ENCODE data around the gene C1orf21.

The C1orf21 gene

DNA sequence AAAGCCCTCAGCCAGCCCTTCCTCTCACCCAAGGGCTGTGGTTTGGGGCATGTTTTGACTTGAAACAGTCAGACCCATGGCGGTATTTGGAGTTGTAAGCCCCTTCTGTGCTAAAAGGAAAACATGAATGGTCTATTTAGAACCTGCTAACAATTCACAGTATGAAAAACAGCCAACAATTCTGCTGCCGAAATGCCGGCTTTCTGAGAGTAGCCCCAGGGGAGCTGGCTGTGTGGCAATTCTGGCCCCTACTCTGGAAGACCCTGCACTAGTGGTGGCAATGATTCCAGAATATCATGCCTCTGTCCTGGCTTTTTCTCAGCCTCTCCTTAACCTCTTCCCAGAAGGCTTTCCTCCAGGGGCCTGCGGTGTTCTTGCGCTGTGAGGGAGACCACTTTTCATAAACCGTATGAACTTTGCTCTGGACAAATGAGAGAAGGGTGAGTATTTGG lies 249.2 kb downstream of the C1orf21 start:
- DNase-seq = no peak

DNA sequence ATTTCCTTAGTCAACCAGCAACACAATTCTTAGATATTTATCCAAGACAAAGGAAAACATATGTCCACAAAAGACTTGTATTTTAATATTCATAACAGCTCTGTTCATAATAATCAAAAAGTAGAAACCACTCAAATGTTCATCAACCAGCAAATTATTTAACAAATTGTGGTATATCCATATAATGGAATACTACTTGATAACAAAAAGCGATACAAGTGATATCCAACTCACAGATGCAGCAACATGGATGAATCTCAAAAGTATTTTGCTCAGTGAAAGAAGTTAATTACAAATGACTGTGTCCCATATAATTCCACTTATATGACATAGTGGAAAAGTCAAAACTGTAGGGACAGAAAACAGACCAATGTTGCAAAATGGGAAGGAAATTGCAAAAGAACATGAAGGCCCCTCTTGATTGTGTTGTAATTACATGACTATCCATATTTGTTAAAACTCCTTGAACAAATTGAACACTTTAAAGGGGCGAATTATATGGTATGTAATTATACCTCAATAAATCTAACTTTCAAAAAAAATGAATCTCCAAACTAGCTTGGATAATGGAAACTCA lies 250.9 kb downstream of the C1orf21 start:
- DNase-seq = no peak

DNA sequence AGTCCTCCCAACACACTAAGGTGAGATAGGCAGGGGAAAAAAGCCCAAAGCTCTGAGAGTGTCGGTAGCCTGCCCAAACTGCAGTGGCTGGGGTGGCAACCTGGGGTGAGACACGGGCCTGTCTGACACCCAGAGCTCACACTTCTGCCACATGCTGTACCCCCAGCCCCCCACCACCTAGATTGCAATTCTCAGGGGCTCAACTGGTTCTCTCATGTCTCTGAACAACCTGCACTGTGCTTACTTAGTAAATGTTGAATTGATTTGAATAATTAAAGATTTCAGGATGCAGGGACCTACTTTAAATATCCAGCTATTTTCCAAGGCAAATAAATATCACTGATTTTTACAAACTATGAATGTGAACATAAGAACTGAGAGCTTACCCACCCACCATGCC lies 252.4 kb downstream of the C1orf21 start:
- DNase-seq = no peak

- no peak for DNase-seq
These were observed 253.7 kb downstream of the C1orf21 start for GRCh38 chr1:184640505-184640904.

- DNase-seq = no peak
These were observed 255.1 kb downstream of the C1orf21 start for GRCh38 chr1:184641894-184642293.

GRCh38 chr1:184643661-184644060 lies 256.8 kb downstream of the C1orf21 start:
- no peak for DNase-seq

- no peak for DNase-seq
These were observed 257.9 kb downstream of the C1orf21 start for GRCh38 chr1:184644771-184645170.

GRCh38 chr1:184646178-184646701 lies 259.4 kb downstream of the C1orf21 start:
- DNase-seq = no peak

DNA sequence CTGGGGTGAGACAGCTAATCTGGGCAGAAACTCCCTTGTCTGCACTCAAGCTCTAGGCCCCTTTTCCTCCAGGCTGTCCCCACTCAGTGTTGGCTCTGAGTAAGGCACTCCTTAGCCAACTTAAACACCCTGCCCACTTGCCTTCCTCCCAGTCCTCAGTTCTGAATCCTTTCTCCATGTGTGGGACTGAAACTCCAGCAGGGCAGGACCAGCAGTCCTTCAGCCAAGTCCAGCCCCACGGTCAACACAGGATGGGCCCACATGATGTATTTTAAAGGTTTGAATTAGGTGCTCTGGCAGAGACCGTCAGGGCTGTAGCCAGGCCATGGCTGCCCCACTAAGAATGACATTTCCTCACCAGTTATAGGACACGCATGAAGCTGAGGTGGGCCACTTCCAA lies 260.0 kb downstream of the C1orf21 start:
- DNase-seq = no peak

- no peak for DNase-seq
These were observed 260.6 kb downstream of the C1orf21 start for GRCh38 chr1:184647471-184647870.

DNA sequence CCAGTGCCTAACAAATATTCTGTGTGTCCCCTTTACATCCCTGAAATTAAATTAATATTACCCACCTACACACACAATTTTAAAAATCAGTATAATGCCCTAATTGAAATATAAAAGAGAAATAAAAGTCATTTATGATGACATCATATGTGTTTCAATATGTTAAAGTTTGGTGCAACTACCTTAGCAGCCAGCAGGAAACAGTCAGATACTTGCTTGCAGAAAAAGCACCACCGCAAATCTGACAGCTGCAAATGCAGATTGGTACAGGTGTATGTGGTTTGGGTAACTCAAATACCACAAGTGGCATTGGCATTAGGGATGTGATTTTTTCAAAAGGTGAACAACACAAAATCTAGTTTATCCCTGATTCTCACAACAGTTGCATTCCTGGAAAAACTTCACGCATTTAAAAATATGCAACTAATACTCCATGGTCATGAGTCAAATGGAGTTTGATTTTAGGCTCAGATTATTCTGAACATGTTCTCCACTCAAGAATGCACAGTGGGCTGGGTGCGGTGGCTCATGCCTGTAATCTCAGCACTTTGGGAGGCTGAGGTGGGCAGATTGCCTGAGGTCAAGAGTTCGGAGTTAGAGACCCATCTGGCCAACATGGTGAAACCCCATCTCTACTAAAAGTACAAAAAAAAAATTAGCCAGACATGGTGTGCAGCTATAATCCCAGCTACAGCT lies 261.5 kb downstream of the C1orf21 start:
- no peak for DNase-seq

DNA sequence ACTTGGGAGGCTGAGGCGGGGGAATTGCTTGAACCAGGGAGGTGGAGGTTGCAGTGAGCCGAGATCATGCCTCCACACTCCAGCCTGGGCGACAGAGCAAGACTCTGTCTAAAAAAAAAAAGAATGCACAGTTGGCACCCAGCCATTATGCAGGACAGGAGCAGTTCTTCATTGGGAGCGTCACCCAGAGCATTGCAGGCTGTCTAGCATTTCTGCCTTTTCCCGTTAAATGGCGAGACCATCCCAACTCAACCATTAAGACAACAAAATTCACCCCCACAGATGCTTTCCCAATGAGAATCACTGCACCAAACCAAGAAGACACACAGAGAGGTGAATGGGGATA lies 262.0 kb downstream of the C1orf21 start:
- no peak for DNase-seq

DNA sequence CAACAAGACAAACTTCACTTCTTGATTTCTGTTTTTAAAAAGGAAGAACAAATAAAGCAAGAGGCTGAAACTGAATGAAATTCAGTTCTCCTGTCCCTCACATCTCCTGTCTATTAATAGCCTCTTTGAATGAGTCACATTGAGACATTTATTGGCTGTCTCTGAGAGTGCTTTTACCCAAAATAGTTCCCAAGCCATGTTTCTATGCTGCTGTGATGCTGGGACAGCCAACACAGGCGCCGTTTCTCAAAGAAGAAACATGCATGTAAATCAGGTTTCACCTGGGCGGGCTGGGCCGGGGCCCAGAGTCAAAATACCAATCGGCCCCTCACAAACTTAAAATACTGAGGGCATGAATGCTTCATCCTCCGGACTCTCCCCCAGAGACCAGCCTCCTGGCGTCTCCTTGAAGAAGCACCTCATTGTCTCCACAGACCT lies 262.6 kb downstream of the C1orf21 start:
- no peak for DNase-seq

- DNase-seq = no peak
These were observed 263.5 kb downstream of the C1orf21 start for GRCh38 chr1:184650177-184650866.

DNA sequence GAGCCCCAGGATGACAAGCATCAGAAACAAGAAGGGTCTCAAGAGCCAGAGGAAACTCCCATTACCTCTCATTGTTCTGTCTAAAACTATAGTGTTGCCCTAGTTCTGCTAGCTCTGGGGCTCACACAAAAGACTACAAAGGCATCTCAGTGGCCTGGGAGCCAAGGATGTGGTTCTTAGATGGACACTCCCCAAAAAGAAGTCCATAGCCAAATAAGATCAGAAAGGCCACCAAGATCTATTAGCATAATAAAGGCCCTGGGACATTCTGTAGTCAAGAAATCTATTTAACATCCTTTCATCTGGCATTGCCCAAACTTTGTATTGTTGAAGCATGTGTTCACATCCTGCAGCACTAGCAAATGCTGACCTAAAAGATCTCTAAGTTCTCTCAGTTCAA lies 268.4 kb downstream of the C1orf21 start:
- DNase-seq = no peak

DNA sequence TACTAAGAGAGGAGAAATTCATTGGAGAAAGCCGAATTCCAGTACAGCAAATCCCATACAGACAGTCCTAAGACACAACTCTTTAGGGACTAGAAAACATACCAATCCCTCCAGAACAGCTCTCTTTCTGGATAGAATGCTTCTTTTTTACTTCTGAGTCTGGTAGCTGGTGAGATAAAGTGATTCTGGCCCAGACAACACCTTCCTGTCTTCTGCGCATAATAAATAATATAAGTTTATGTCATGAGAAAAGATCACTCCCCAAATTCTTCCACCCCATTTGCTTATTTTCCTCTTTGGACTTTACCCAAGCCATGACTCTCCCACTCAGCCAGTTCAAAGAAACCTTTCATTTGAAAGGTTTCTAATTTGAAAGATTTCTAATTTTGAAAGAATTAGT lies 269.4 kb downstream of the C1orf21 start:
- no peak for DNase-seq

GRCh38 chr1:184658055-184658454 lies 271.2 kb downstream of the C1orf21 start:
- DNase-seq = no peak

DNA sequence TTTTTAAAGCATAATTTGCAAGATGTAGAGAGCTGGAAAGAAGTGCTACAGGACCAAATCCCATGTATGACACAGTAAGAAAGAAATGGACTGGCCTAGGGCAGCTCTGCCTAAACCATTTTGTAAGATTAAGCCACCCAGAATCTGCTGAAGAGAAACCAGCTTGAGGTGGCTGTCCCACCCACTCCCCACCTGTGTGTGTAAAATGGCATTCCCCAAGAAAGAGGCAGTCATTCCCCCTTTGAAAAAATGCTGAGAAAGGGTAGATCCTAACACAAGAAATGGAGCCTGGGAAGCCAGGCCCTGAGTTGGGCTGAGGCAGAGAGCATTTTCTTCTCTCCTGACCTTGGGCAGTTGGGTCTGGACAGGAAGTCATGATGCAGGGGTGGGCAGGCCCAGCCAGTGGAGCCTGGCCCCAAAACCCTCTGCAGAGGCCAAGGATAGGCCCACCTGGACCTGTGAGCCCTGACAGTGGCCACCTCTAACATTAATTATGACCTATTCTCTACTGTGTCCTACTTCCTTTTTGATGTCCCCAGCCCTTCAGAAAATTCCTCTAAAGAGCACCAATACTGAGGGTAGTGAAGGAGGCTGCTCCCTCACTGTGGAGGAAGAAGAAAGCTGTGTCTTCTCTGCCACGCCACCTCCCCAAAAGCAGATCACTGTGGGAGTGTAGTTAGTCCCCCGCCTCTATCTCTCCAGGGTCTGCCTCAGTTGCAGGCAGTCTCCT lies 273.8 kb downstream of the C1orf21 start:
- DNase-seq = no peak

GRCh38 chr1:184661801-184662200 lies 275.0 kb downstream of the C1orf21 start:
- no peak for DNase-seq

DNA sequence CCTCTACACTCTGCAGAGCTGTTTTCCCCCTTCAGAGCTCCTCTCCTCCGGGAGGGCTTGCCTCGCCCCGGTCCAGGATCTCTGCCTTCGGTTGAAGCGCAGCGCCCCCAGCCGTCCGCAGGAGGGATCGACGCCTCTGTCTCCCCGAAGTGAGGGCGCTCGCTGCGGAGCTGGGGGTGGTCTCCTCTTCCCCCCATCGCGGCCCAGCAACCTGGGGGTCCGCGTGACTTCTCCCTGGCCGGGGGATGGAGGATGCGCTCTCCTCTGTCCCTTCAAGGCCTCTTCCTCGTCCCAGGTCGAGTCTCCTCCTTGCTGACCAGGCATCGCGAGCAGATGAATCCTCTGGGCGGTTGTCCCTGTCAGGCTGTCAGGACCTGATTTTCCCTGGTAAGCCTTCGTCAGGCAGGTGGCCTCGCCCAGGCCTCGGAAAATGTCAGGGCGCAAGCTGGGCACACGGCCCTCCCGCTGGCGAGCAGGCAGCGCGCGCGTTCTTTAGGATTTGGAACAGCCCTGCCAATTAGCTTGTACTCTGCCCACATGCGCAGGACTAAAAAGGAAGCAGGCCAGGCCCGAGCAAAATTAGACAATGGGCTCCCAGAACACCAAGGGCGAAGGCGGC lies 277.3 kb downstream of the C1orf21 start:
- peak; percentile 42 to 54 for DNase-seq

- no peak for DNase-seq
These were observed 277.8 kb downstream of the C1orf21 start for GRCh38 chr1:184664661-184665060.

DNA sequence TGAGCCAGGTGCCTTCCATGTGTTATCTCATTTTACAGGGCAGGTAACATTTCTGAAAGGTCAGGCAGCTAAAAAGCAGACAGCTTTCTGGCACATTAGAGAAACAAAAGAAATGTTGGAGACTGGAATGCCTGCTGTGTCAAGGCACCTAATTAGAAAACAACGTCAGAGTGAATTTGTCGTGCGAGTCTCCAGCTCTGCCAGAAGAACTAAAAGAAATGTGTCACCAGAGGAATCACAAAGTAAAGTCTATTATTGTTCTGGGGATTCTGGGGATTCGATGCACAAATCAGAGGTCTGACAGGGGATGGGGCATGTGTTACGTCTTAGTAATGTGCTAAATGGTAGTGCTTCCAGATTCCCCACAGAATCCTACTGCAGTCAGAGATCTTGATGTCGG lies 278.5 kb downstream of the C1orf21 start:
- DNase-seq = no peak

- DNase-seq = no peak
These were observed 282.6 kb downstream of the C1orf21 start for GRCh38 chr1:184669391-184669790.

All from stimulated activated CD4-positive, alpha-beta T cell treated with anti-CD3 and anti-CD28 coated beads, Interleukin-2, amount 100 ng/mL, for 48 hours (primary cell).